Suppressor macrophage treated with lipopolysaccharide for 1 hour (primary cell): ENCODE results near the gene PPP1R15B.
A peak's percentile ranks its signal among the peaks of the same experiment; 100 is the strongest.

Experiments
- DNase-seq, 3 donors: peaks; one replicate each; pipeline ENCODE4 v3.0.0-alpha.2; 2020 to 2022

Gene PPP1R15B

GRCh38 chr1:204420039-204421004 is 8.7 kb upstream of the PPP1R15B start:
- DNase-seq: peak; percentile 87 to 94 (median 90)

GRCh38 chr1:204419064-204419403 is 7.4 kb upstream of the PPP1R15B start:
- DNase-seq: no peak

- DNase-seq: no peak
Measured at GRCh38 chr1:204418174-204419063, 6.8 kb upstream of the PPP1R15B start.

GRCh38 chr1:204417074-204417997 is 5.7 kb upstream of the PPP1R15B start:
- DNase-seq: peak; percentile 93 to 99 (median 98)

GRCh38 chr1:204416589-204417073 is 5.0 kb upstream of the PPP1R15B start:
- DNase-seq: no peak

GRCh38 chr1:204415351-204415750 is 3.7 kb upstream of the PPP1R15B start:
- no peak for DNase-seq

GRCh38 chr1:204414016-204414415 is 2.4 kb upstream of the PPP1R15B start:
- DNase-seq: peak; percentile 60 to 91 (median 77)

- DNase-seq: no peak
Measured at GRCh38 chr1:204413170-204413535, 1.5 kb upstream of the PPP1R15B start.

- DNase-seq: peak; percentile 62 to 78 (median 67)
Measured at GRCh38 chr1:204410688-204411450, 748 bp downstream of the PPP1R15B start.

- DNase-seq: peak in 1 of 3 donors; percentile 29
Measured at GRCh38 chr1:204409836-204410687, 1.6 kb downstream of the PPP1R15B start.

- peak; percentile 35 to 47 (median 46) for DNase-seq
Measured at GRCh38 chr1:204409123-204409522, 2.5 kb downstream of the PPP1R15B start.

- no peak for DNase-seq
Measured at GRCh38 chr1:204408602-204409001, 3.0 kb downstream of the PPP1R15B start.

- DNase-seq: peak in 2 of 3 donors; percentile 42 to 43
Measured at GRCh38 chr1:204408074-204408507, 3.5 kb downstream of the PPP1R15B start.

GRCh38 chr1:204407295-204407971 is 4.2 kb downstream of the PPP1R15B start:
- no peak for DNase-seq

- DNase-seq: no peak
Measured at GRCh38 chr1:204406621-204407020, 5.0 kb downstream of the PPP1R15B start.

- no peak for DNase-seq
Measured at GRCh38 chr1:204405988-204406387, 5.6 kb downstream of the PPP1R15B start.

- no peak for DNase-seq
Measured at GRCh38 chr1:204404629-204405028, 7.0 kb downstream of the PPP1R15B start.

- no peak for DNase-seq
Measured at GRCh38 chr1:204402391-204402790, 9.2 kb downstream of the PPP1R15B start.

- no peak for DNase-seq
Measured at GRCh38 chr1:204401730-204402129, 9.9 kb downstream of the PPP1R15B start.
